MM.1S (cell line): ENCODE results near the gene C8G.
A peak's percentile ranks its signal among the peaks of the same experiment; 100 is the strongest.

Experiments used
- DNase-seq: peaks from one replicate; pipeline ENCODE4 v3.0.0-alpha.2; 2015
- H2AFZ ChIP-seq: fragments of 300-600 bp; sonication (generic); 2 replicates; pipeline ENCODE4 v1.6.0; 2016; ENCODE audit warnings: antibody characterized with exemption, low read length
- H3F3A ChIP-seq: fragments of 300-600 bp; sonication (generic); 2 replicates; pipeline ENCODE4 v1.6.1; 2016; ENCODE audit warnings: mild to moderate bottlenecking, antibody characterized with exemption, low read length, moderate library complexity, mixed read lengths; ENCODE audit not compliant: insufficient read depth
- H3K27ac ChIP-seq: fragments of 300-600 bp; sonication (generic); 2 replicates; pipeline ENCODE4 v1.5.1; 2016; ENCODE audit warnings: mild to moderate bottlenecking, low read length
- H3K27me3 ChIP-seq: fragments of 300-600 bp; sonication (generic); replicated peaks from 2 replicates; pipeline ENCODE4 v1.6.0; 2016; ENCODE audit warnings: low read length; ENCODE audit not compliant: insufficient read depth
- H3K36me3 ChIP-seq: fragments of 300-600 bp; sonication (generic); replicated peaks from 2 replicates; pipeline ENCODE4 v1.6.1; 2016; ENCODE audit warnings: mild to moderate bottlenecking, low read length, mixed read lengths; ENCODE audit not compliant: insufficient read depth
- H3K4me1 ChIP-seq: fragments of 300-600 bp; sonication (generic); 2 replicates; pipeline ENCODE4 v1.6.1; 2016; ENCODE audit warnings: low read length, mixed read lengths
- H3K4me2 ChIP-seq: fragments of 300-600 bp; sonication (generic); 2 replicates; pipeline ENCODE4 v1.6.0; 2016; ENCODE audit warnings: low read depth, low read length
- H3K4me3 ChIP-seq: fragments of 300-600 bp; sonication (generic); 2 replicates; pipeline ENCODE4 v1.5.1; 2016; ENCODE audit warnings: low read length, mixed read lengths
- H3K79me2 ChIP-seq: fragments of 300-600 bp; sonication (generic); 2 replicates; pipeline ENCODE4 v1.6.1; 2016; ENCODE audit warnings: mixed run types, low read length, mixed read lengths
- H3K9ac ChIP-seq: fragments of 300-600 bp; sonication (generic); 2 replicates; pipeline ENCODE4 v1.6.1; 2016; ENCODE audit warnings: low read length, mixed read lengths
- H3K9me2 ChIP-seq: fragments of 300-600 bp; sonication (generic); replicated peaks from 2 replicates; pipeline ENCODE4 v1.6.1; 2016; ENCODE audit warnings: mild to moderate bottlenecking, low read length, mixed read lengths; ENCODE audit not compliant: insufficient read depth
- H3K9me3 ChIP-seq: fragments of 300-600 bp; sonication (generic); replicated peaks from 2 replicates; pipeline ENCODE4 v1.6.1; 2016; ENCODE audit warnings: mild to moderate bottlenecking, low read length, mixed read lengths; ENCODE audit not compliant: insufficient read depth
- H4K20me1 ChIP-seq: fragments of 300-600 bp; sonication (generic); 2 replicates; pipeline ENCODE4 v1.6.1; 2016; ENCODE audit warnings: mild to moderate bottlenecking, low read length, moderate library complexity, mixed read lengths; ENCODE audit not compliant: insufficient read depth
- EZH2 ChIP-seq: fragments of 300-600 bp; sonication (generic); optimal IDR thresholded peaks from 2 replicates; pipeline ENCODE3; 2017; ENCODE audit warnings: low read depth, mild to moderate bottlenecking, antibody characterized with exemption, low read length, mixed read lengths
- EZH2phosphoT487 ChIP-seq: fragments of 300-600 bp; sonication (generic); IDR thresholded peaks from 2 replicates; pipeline ENCODE4 v1.6.1; 2018; ENCODE audit warnings: antibody characterized with exemption, low read length
- TF ChIP-seq, protein P1 (sequence below): fragments of 300-600 bp; sonication (generic); IDR thresholded peaks from 2 replicates; pipeline ENCODE4 v1.5.1; 2016; ENCODE audit warnings: antibody characterized with exemption, low read length, mixed read lengths

C8G gene

DNA sequence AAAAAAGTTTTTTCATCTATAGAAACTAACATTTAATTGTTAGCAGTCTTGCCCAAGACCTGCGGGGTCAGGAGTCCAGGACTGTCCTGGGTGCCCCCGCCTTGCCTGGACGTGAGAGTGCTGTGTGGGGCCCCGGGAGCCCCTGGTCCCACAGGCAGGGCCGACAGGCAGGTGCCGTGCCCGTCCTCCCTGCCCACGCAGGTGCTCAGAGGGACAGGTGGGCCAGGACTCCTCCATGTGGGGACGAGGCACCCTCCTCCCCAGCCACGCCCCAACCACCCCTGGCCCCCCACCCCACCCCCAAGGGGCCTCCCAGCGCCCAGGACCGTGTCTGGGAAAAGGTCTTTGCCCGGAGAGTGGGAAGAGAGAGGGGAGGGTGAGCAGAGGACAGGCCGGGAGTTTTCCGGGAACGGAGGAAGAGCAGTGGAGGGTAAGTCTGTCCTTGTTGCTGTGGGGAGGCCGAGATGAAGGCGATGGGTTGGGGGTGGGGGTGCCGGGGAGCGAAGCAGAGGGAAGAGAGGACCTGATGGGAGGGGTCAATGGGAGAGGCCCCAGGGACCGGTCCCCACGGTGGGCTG, 4.3 kb downstream of the C8G start:
- Histone ChIP-seq H3K27me3 (peaks cover 15% of the 10 kb centered on the region), H3K27ac (peak overlapping the region; percentile 43; the same call in 1 of the 2 replicates), H3K9ac (peak overlapping the region; percentile 72; the same call in 1 of the 2 replicates), H3K4me1 (peaks cover 9% of the 10 kb centered on the region), H3K4me2 (peak overlapping the region; percentile 89), H2AFZ (peak overlapping the region; percentile 82), H3K9me2 (no peaks in the 10 kb centered on the region), H3K4me3 (peak overlapping the region; percentile 63), H3K9me3 (no peaks in the 10 kb centered on the region), H3F3A (no peaks in the 10 kb centered on the region), H3K36me3 (no peaks in the 10 kb centered on the region), H4K20me1 (no peaks in the 10 kb centered on the region), H3K79me2 (no peaks in the 10 kb centered on the region)
- TF ChIP-seq EZH2 (no peak), EZH2phosphoT487 (no peak)
- TF ChIP-seq, protein P1, sequence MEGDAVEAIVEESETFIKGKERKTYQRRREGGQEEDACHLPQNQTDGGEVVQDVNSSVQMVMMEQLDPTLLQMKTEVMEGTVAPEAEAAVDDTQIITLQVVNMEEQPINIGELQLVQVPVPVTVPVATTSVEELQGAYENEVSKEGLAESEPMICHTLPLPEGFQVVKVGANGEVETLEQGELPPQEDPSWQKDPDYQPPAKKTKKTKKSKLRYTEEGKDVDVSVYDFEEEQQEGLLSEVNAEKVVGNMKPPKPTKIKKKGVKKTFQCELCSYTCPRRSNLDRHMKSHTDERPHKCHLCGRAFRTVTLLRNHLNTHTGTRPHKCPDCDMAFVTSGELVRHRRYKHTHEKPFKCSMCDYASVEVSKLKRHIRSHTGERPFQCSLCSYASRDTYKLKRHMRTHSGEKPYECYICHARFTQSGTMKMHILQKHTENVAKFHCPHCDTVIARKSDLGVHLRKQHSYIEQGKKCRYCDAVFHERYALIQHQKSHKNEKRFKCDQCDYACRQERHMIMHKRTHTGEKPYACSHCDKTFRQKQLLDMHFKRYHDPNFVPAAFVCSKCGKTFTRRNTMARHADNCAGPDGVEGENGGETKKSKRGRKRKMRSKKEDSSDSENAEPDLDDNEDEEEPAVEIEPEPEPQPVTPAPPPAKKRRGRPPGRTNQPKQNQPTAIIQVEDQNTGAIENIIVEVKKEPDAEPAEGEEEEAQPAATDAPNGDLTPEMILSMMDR, result no peak
- no peak for DNase-seq

DNA sequence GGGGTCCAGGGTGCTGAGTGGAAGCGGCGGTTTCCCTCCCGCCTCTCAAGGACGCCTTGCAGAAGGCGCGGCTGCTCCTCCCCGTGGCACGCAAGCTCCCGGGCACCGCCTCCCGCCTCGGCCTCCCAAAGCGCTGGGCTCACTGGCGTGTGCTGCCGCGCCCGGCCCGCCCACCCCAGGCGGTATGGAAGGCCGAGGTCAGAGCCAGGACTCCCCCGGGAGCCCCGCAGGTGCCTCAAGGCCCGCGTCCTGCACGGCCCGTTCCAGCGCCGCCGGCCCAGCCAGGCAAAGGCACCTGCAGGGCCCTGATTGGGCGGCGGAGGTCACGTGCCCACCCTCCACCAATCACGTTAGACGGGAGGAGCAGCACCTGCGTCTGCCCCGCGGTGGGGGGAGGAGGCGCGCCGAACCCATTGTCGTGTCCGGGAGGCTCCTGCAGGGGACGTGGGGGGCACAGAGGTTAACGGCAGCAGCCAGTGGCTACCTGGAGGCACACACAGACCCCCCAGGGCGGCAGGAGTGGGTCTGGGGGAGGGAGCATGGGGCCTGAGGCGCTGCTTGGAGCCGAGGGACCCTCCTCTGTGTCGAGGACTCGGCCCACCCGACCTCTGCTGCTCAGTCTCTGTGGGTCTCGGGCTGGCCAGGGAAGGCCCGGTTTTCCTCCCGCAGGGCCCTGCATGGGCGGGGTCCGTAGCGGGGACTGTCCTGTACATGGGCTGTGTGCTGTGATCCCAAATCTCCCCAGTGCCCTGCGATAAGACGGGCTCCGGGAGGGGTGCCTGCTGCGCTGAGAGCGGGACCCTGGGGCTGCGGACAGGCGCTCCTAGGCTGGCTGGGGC, 5.0 kb downstream of the C8G start:
- Histone ChIP-seq H3K4me2 (peak overlapping the region; percentile 96), H4K20me1 (no peaks in the 10 kb centered on the region), H3K9me3 (no peaks in the 10 kb centered on the region), H3K36me3 (no peaks in the 10 kb centered on the region), H3K27ac (peak overlapping the region; percentile 43; the same call in 1 of the 2 replicates), H2AFZ (peak overlapping the region; percentile 93), H3K4me1 (peaks cover 6% of the 10 kb centered on the region), H3F3A (no peaks in the 10 kb centered on the region), H3K79me2 (no peaks in the 10 kb centered on the region), H3K9me2 (no peaks in the 10 kb centered on the region), H3K9ac (peak overlapping the region; percentile 72), H3K4me3 (peak overlapping the region; percentile 63), H3K27me3 (peaks cover 20% of the 10 kb centered on the region)
- DNase-seq, result peak; percentile 95
- TF ChIP-seq EZH2phosphoT487, result no peak
- TF ChIP-seq, protein P1, result peak; percentile 24; the same call in 1 of the 2 replicates

- H3K4me3 ChIP-seq, result peak overlapping the region; percentile 63
- no peaks in the 10 kb centered on the region for H3F3A ChIP-seq
- no peak for DNase-seq
- peak overlapping the region; percentile 96 for H3K4me2 ChIP-seq
- no peaks in the 10 kb centered on the region for H3K9me3 ChIP-seq
- peaks cover 6% of the 10 kb centered on the region; the same call in 1 of the 2 replicates for H3K4me1 ChIP-seq
- TF ChIP-seq EZH2 (no peak), EZH2phosphoT487 (no peak)
- TF ChIP-seq, protein P1, result no peak
- H3K27ac ChIP-seq, result no peak overlapping the region
- no peaks in the 10 kb centered on the region for H4K20me1 ChIP-seq
- H3K9me2 ChIP-seq, result no peaks in the 10 kb centered on the region
- peak overlapping the region; percentile 93 for H2AFZ ChIP-seq
- H3K79me2 ChIP-seq, result no peaks in the 10 kb centered on the region
- H3K9ac ChIP-seq, result peak overlapping the region; percentile 72; the same call in 1 of the 2 replicates
- H3K27me3 ChIP-seq, result peaks cover 28% of the 10 kb centered on the region
- H3K36me3 ChIP-seq, result no peaks in the 10 kb centered on the region
These were observed 5.7 kb downstream of the C8G start for GRCh38 chr9:136950656-136951276.
